Cardiac fibroblast (primary cell): ENCODE results near the gene GRB14.

Experiments
- DNase-seq, 2 donors: peaks; one replicate each; pipeline versions ENCODE4 v3.0.0 to v3.0.0-alpha.2; 2010; ENCODE audit warnings: low read depth in 2 of 2
- H3K4me3 ChIP-seq, 2 donors: replicated peaks in 1 of 2; 1 replicate in 1 of 2; 2 replicates in 1 of 2; pipeline ENCODE4 v1.5.1; 2011; ENCODE audit warnings: low read depth in 2 of 2, low read length in 2 of 2, mild to moderate bottlenecking in 2 of 2, moderate library complexity in 1 of 2
- CTCF ChIP-seq: IDR thresholded peaks from one replicate; pipeline ENCODE4 v1.5.1; 2011; ENCODE audit warnings: low read depth, mild to moderate bottlenecking, low read length, inconsistent platforms

Gene GRB14

GRCh38 chr2:164620457-164620856, 825 bp downstream of the GRB14 start:
- no peak for DNase-seq
- peak overlapping the region; percentile 52 to 66 for H3K4me3 ChIP-seq
- TF ChIP-seq CTCF: no peak

GRCh38 chr2:164617466-164617865, 3.8 kb downstream of the GRB14 start:
- H3K4me3 ChIP-seq: no peak overlapping the region
- peak; percentile 13 to 71 for DNase-seq

GRCh38 chr2:164613321-164613982, 7.8 kb downstream of the GRB14 start:
- DNase-seq: no peak
- no peak for TF ChIP-seq CTCF
- H3K4me3 ChIP-seq: no peak overlapping the region

More at GRCh38 chr2:164617466-164617865, 3.8 kb downstream of the GRB14 start:
- TF ChIP-seq CTCF: no peak

GRCh38 chr2:164609790-164610189, 11.5 kb downstream of the GRB14 start:
- TF ChIP-seq CTCF: no peak
- no peak for DNase-seq
- H3K4me3 ChIP-seq: no peak overlapping the region

GRCh38 chr2:164606557-164606956, 14.7 kb downstream of the GRB14 start:
- DNase-seq: peak; percentile 32 to 65
- TF ChIP-seq CTCF: no peak

GRCh38 chr2:164605295-164605694, 16.0 kb downstream of the GRB14 start:
- DNase-seq: peak in 1 of 2 donors; percentile 30
- no peak for TF ChIP-seq CTCF
- H3K4me3 ChIP-seq: no peak overlapping the region

More at GRCh38 chr2:164606557-164606956, 14.7 kb downstream of the GRB14 start:
- H3K4me3 ChIP-seq: no peak overlapping the region

GRCh38 chr2:164600763-164601162, 20.5 kb downstream of the GRB14 start:
- no peak overlapping the region for H3K4me3 ChIP-seq
- TF ChIP-seq CTCF: no peak
- DNase-seq: peak in 1 of 2 donors; percentile 43
